A172 (cell line): ENCODE results near the gene TAB3. TPM values are rescaled to one million over a fixed set of nuclear protein-coding genes. Genes with fewer than 3 reads are reported as not detected.

Experiments used
- total RNA-seq: library from RNA; depleted of rRNA; stranded (reverse); fragments of >200 nt; shearing (Covaris generic); gene quantifications from 2 replicates; pipeline ENCODE4 v1.2.3, GENCODE V29; 2014; rRNA removed

The TAB3 gene
- total RNA-seq, 1 experiment from 2014 or later, result 33.5 TPM

Other genes starting within 250 kb of the TAB3 start
- 13.8 and 17.6 TPM in 2 replicates for gene GK, start 235.8 kb downstream of the TAB3 start, total RNA-seq
- not detected in 2 replicates for gene FTHL17, start 182.8 kb upstream of the TAB3 start, total RNA-seq